Peyer's patch (tissue), 4 donors: ENCODE measurements around the gene TBCC. TPM values are rescaled to one million over a fixed set of nuclear protein-coding genes. Genes with fewer than 3 reads are reported as not detected.

Source experiments
- DNase-seq, 3 donors: peaks; one replicate each; pipeline ENCODE4 v3.0.0-alpha.2; 2017 to 2019
- H3K27ac ChIP-seq, 4 donors: fragments of 200-600 bp; sonication (generic); one replicate each; pipeline ENCODE4 v1.5.1; 2016 to 2019
- H3K27me3 ChIP-seq, 2 donors: fragments of 200-600 bp; sonication (generic); one replicate each; pipeline ENCODE4 v1.5.1; 2019
- H3K36me3 ChIP-seq, 3 donors: fragments of 200-600 bp; sonication (generic); one replicate each; pipeline ENCODE4 v1.5.1; 2016 to 2019
- H3K4me1 ChIP-seq, 4 donors: fragments of 200-600 bp; sonication (generic); one replicate each; pipeline ENCODE4 v1.5.1; 2016 to 2019
- H3K4me3 ChIP-seq, 4 donors: fragments of 200-600 bp; sonication (generic); 1 replicate in 3 of 4; 2 replicates in 1 of 4; pipeline ENCODE4 v1.5.1; 2016 to 2019; ENCODE audit warnings: mild to moderate bottlenecking in 1 of 4
- H3K9me3 ChIP-seq, 4 donors: fragments of 200-600 bp; sonication (generic); one replicate each; pipeline ENCODE4 v1.5.1; 2016 to 2019; ENCODE audit warnings: mild to moderate bottlenecking in 1 of 4
- CTCF ChIP-seq, 6 experiments: fragments of 450-650 bp in 4 of 6; fragments of 200-600 bp in 2 of 6; sonication (generic) in 1 of 6; IDR thresholded peaks; one replicate each; pipeline ENCODE4 v1.5.1; 2017 to 2019; ENCODE audit warnings: antibody characterized with exemption in 6 of 6, mild to moderate bottlenecking in 3 of 6, moderate library complexity in 1 of 6
- POLR2A ChIP-seq, 2 donors: fragments of 450-650 bp; IDR thresholded peaks; one replicate each; pipeline ENCODE4 v1.5.1; 2017; ENCODE audit warnings: antibody characterized with exemption in 2 of 2, mild to moderate bottlenecking in 2 of 2, moderate library complexity in 2 of 2
- total RNA-seq, 4 donors: library from RNA; depleted of rRNA; stranded (reverse); fragments of >200 nt; gene quantifications; one replicate each; pipeline ENCODE4 v1.1.0, GENCODE V29; 2016

The TBCC gene
- total RNA-seq, 4 donors from 2014 or later = 23.1 to 36.4 (median 30.7) TPM

GRCh38 chr6:42696526-42697267 is 49.2 kb downstream of the TBCC start:
- TF ChIP-seq POLR2A (IDR thresholded peaks at IDR 0.05) (no peak), CTCF (IDR thresholded peaks at IDR 0.05) (no peak)
- no peaks in the 10 kb centered on the region for H3K27me3 ChIP-seq
- DNase-seq = peak in 1 of 3 donors; percentile 47
- no peaks in the 10 kb centered on the region for H3K4me1 ChIP-seq
- H3K36me3 ChIP-seq = peaks cover 0 to 19% (median 0%) of the 10 kb centered on the region in 3 donors
- no peak overlapping the region for H3K27ac ChIP-seq
- no peaks in the 10 kb centered on the region for H3K9me3 ChIP-seq
- H3K4me3 ChIP-seq = no peak overlapping the region

GRCh38 chr6:42694586-42694985 is 51.3 kb downstream of the TBCC start:
- Histone ChIP-seq H3K27me3 (no peaks in the 10 kb centered on the region), H3K4me3 (no peak overlapping the region), H3K36me3 (peaks cover 0 to 39% (median 0%) of the 10 kb centered on the region in 3 donors), H3K27ac (no peak overlapping the region), H3K9me3 (no peaks in the 10 kb centered on the region), H3K4me1 (no peaks in the 10 kb centered on the region)
- DNase-seq = peak in 1 of 3 donors; percentile 29
- TF ChIP-seq POLR2A (IDR thresholded peaks at IDR 0.05) (no peak), CTCF (IDR thresholded peaks at IDR 0.05) (no peak)

Other genes with a start within 250 kb of the TBCC start
- 10 to 100 TPM; 36.4 to 51.2 (median 41.1) TPM for gene UBR2, start 182.1 kb downstream of the TBCC start, total RNA-seq
- 1 to 10 TPM in 2 of 4 donors, under 1 TPM in 1, not detected in 1; 0.67 to 9.9 (median 1.3) TPM for gene PRPH2, start 23.5 kb downstream of the TBCC start, total RNA-seq
- 10 to 100 TPM; 15.3 to 20.1 (median 17.1) TPM for gene BICRAL, start 35.9 kb upstream of the TBCC start, total RNA-seq
- 10 to 100 TPM; 49.6 to 67.0 (median 53.2) TPM for gene RPL7L1, start 133.5 kb upstream of the TBCC start, total RNA-seq
- not detected for gene PTCRA, start 169.9 kb upstream of the TBCC start, total RNA-seq
- gene CNPY3, start 183.4 kb upstream of the TBCC start, total RNA-seq = 100 to 1,000 TPM in 1 of 4 donors, 10 to 100 TPM in 3; 27.8 to 101 (median 47.9) TPM
- gene GNMT, start 214.7 kb upstream of the TBCC start, total RNA-seq = 1 to 10 TPM in 1 of 4 donors, not detected in 3; 4.3 TPM
- 10 to 100 TPM; 19.0 to 61.3 (median 39.0) TPM for gene PEX6, start 233.1 kb upstream of the TBCC start, total RNA-seq
- gene PPP2R5D, start 238.5 kb upstream of the TBCC start, total RNA-seq = 100 to 1,000 TPM in 3 of 4 donors, 10 to 100 TPM in 1; 84.2 to 177 (median 152) TPM